NOMO-1 treated with DMSO at 0.1 percent for 48 hours (cell line): ENCODE results near the gene TMPRSS4.

Experiments used
- DNase-seq: peaks from one replicate; lab custom pipeline; 2025; ENCODE audit not compliant: unreplicated experiment; lab: John Stamatoyannopoulos, UW

Gene TMPRSS4

GRCh38 chr11:118132385-118133151, 55.7 kb downstream of the TMPRSS4 start:
- DNase-seq = no peak

- DNase-seq = no peak
These were observed 56.9 kb downstream of the TMPRSS4 start for GRCh38 chr11:118133816-118134215.

DNA sequence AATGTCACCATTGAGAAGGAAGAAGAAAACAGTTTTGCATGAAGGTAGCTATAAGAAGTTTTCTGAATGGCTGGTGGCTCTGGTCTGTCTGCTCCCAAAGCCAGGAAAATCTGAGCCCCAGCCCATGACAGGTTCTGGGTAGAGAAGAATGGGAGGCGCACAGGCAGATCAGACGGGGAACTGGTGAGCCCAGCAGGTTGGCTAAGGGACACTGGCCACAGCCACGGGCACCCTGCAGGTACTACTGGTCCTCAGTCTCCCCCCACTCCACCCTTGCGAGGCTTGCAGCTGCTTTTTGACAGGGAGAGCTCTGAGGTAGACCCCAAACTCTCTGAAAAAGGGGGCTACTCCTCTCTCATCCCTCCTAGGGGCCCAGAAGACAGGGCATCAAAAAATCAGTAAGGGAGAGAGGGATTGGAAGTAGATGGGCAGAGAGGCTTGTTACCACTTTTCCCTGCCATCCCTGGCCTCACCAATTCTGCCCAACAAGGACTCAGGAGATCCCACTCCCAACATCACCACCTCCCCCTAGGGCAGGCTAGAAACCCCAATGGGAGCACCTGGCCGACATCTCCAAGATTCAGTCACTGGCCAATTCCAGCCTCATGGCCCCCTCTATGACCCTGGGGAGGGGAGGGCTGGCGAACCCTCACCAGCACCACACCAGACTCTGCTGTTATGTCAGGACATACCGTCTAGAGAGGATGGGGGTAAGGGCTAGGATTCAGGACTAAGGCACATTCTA, 58.3 kb downstream of the TMPRSS4 start:
- DNase-seq = no peak

GRCh38 chr11:118135796-118136165, 58.9 kb downstream of the TMPRSS4 start:
- no peak for DNase-seq

DNA sequence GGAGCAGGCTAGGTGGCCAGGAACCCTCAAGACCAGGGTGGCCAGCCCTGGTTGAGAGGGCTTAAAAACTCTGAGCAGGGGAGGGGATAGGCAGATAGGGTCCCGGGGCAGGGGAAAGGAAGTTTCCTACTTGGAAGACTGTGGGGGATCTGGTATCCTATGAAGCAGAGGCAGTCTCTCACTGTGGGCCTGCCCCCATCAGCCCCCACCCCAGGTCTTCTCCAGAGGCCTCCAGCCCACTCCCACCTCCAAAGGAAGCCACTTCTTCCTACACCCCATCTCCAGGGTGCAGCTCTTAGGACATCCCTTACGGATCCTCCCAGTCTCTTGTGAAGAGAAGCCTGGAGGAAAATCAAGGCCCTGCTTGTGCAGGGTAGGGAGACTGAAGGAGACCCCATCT, 59.5 kb downstream of the TMPRSS4 start:
- DNase-seq = no peak

GRCh38 chr11:118136801-118137200, 59.9 kb downstream of the TMPRSS4 start:
- no peak for DNase-seq

GRCh38 chr11:118138839-118139420, 62.1 kb downstream of the TMPRSS4 start:
- DNase-seq = no peak

DNA sequence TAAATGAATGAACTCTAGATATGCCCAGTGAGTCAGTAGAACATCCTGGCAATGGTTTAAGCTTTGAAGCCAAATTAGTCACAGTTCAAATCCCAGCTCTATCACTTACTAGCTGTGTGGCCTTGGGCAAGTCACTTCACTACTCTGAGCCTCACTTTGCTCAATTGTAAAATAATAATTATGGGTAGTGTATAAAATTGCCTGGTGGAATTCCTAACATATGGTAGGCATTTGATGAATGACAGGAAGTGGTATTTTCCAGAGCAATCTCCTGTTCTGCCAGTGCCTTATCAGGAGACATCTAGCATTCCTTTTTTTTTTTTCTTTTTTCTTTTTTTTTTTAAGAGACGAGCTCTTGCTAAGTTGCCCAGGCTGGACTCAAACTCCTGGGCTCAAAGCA, 62.7 kb downstream of the TMPRSS4 start:
- DNase-seq = no peak

DNA sequence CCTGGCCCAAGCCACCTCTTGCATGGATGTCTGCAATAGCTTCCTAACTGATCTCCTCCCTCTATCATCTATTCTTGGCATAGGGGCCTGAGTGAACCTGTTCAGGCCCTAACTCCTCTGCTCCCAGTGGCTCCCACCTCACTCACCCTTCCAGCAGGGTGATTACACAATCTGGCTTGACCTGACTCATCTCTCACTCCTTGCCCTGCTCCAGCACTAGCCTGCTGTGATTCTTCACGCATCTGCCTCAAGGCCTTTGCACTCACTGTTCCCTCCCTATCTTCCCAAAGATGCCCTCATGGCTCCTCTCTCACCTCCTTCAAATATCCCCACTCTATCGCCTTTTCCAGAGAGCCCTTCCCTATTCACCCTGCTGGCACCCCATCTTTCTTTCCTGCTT, 65.2 kb downstream of the TMPRSS4 start:
- DNase-seq = no peak

GRCh38 chr11:118142809-118143208, 65.9 kb downstream of the TMPRSS4 start:
- peak; percentile 80 for DNase-seq

GRCh38 chr11:118143661-118144185, 66.8 kb downstream of the TMPRSS4 start:
- no peak for DNase-seq

- no peak for DNase-seq
These were observed 67.7 kb downstream of the TMPRSS4 start for GRCh38 chr11:118144301-118145268.

GRCh38 chr11:118145285-118146227, 68.7 kb downstream of the TMPRSS4 start:
- DNase-seq = peak; percentile 76

DNA sequence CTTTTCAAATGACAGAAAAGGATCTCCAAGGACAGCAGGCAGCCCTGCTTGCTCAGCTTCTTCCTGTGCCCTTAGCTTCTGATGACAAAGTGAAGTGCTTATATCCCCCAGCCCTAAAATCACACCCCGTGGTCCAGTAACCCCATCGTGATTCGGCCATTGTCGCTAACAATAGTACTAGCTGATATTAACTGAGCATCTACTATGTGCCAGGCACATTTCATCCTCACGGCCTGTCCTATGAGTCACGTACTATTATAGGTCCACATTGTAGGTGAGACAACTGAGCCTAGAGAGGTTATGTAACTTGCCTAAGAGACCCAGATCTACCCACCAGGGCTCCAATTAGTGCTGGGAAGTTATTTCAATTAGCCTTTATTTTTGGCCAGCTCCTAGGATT, 69.7 kb downstream of the TMPRSS4 start:
- no peak for DNase-seq

DNA sequence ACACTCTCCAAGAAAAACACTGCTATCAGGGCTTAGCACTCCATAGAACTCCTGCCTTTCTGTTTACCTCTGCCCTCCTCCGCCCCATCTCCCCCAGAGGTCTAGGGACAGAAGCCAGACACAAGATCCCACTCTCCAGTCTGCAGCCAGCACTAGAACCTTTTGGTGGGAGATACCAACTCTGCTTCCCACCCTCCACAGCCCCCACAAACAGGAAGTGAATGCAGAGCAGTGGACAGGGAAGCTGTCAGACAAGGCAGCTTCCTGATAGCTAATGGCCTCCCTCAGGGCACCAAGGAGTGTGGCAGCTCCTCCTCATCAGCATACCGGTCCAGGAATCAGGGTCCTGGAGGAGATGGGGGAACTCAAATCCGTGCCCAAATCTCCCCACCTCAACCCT, 70.6 kb downstream of the TMPRSS4 start:
- DNase-seq = peak; percentile 17

GRCh38 chr11:118148240-118148639, 71.4 kb downstream of the TMPRSS4 start:
- DNase-seq = no peak

DNA sequence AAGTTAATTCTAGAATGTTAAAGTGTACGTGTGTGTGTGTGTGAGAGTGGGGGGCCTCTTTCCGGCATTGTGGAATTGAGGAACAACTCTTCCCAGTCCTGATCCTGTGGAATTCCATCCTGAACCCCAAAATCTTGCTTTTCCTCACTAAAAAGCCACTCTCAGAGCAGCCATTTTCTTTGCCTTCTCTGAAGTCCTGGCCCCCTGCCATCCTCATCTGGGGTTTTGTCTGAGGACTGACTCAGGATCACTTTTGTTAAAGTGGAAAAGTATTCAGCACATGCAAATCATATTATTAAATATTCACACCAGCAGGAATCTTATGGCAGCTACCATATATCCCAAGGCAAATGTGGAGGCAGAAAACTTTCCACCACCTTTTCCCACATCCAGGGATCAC, 72.0 kb downstream of the TMPRSS4 start:
- DNase-seq = no peak

DNA sequence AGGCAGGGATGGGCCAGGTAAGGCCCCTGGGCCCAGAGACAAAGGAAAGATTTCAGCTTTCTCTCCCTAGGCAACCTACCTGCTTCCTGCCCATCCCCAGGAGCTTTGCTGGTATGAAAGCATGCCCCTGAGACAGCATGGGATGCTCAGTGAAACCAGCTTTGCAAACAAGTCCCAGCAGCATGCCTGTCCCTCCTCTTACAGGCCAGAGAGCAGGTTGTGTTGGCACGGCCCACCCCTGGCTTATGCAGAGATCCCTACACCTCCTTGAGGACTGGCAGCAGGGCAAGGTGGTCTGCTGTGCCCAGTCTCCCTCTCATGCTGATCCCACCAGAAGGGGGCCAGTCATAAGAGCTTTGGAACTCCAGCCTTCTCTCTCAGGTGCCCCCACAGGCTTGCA, 72.6 kb downstream of the TMPRSS4 start:
- no peak for DNase-seq

- no peak for DNase-seq
These were observed 74.6 kb downstream of the TMPRSS4 start for GRCh38 chr11:118151431-118151830.
